ENCODE results near the gene SLC24A3. TPM values are rescaled to one million over a fixed set of nuclear protein-coding genes. Genes with fewer than 3 reads are reported as not detected.

SLC24A3 gene
- total and polyA plus RNA-seq, 4 donors = 1.9 to 8.4 (median 5.8) TPM

DNA sequence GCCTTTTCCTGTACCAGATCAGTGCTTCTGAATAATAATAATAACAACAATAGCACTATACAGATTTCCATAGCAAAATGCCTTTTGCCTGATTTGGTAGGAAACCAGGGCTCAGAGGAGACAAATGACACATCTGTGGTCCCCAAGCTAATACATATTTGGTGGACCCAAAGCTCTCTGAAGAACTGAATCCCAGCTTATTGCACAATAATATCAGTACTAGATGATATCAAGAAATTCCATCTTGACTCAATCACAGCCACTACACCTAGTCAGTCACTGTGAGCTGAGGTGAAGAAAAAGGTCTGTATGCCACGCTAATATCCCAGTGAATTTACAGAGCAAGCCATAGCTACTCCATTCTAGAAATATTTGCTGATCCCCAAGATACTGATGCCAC, 275.0 kb downstream of the SLC24A3 start:
- H3K36me3 ChIP-seq (ENCODE audit: control insufficient read depth in 4 of 4, insufficient read depth in 4 of 4, low read length in 4 of 4) = no peaks in the 10 kb centered on the region
- H3K9me3 ChIP-seq (ENCODE audit: control insufficient read depth in 4 of 4, insufficient read depth in 3 of 4, low read length in 3 of 4) = no peaks in the 10 kb centered on the region
- WGBS, 2 donors = 86 to 97% methylated on average over 1 of the region's 1 CpG
- peaks cover 0 to 2% (median 0%) of the 10 kb centered on the region in 3 donors for H3K27me3 ChIP-seq (ENCODE audit: control insufficient read depth in 3 of 3, insufficient read depth in 3 of 3, low read length in 2 of 3)
- H3K4me3 ChIP-seq = no peak overlapping the region
- H3K9ac ChIP-seq (ENCODE audit: insufficient read depth in 1 of 2, low read length in 2 of 2) = no peak overlapping the region
- ATAC-seq (ENCODE audit: insufficient read depth, low FRiP score) (no peak), DNase-seq (no peak)
- TF ChIP-seq, protein P1, sequence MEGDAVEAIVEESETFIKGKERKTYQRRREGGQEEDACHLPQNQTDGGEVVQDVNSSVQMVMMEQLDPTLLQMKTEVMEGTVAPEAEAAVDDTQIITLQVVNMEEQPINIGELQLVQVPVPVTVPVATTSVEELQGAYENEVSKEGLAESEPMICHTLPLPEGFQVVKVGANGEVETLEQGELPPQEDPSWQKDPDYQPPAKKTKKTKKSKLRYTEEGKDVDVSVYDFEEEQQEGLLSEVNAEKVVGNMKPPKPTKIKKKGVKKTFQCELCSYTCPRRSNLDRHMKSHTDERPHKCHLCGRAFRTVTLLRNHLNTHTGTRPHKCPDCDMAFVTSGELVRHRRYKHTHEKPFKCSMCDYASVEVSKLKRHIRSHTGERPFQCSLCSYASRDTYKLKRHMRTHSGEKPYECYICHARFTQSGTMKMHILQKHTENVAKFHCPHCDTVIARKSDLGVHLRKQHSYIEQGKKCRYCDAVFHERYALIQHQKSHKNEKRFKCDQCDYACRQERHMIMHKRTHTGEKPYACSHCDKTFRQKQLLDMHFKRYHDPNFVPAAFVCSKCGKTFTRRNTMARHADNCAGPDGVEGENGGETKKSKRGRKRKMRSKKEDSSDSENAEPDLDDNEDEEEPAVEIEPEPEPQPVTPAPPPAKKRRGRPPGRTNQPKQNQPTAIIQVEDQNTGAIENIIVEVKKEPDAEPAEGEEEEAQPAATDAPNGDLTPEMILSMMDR (IDR thresholded peaks at IDR 0.05; ENCODE audit: control extremely low read depth, extremely low read depth) = no peak
- H3K27ac ChIP-seq (ENCODE audit: low read depth in 1 of 2, low read length in 1 of 2) = no peak overlapping the region
- H3K4me1 ChIP-seq (ENCODE audit: control insufficient read depth in 5 of 5, insufficient read depth in 5 of 5, low read length in 5 of 5) = no peaks in the 10 kb centered on the region

DNA sequence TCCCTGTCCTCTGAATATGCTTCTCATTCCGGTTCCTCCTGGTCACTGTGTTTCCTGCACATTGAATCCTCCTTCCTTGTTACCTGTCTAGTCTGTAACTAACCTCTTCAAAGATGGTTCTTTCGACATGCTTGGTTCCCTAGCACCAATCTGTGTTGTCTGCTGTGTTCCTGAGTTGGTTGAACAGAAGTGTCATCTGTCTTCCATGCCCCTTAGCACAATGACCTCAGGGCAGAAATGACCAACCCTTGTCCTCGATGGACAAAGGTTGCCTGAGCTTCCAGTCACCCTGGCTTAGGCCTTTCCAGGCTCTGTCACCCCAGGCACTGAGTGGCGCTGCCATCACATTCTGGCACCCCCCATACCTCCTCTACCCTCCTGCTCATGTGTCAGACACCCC, 278.8 kb downstream of the SLC24A3 start:
- ATAC-seq (ENCODE audit: insufficient read depth, low FRiP score) (no peak), DNase-seq (no peak)
- H3K27ac ChIP-seq (ENCODE audit: low read depth in 1 of 2, low read length in 1 of 2) = no peak overlapping the region
- H3K27me3 ChIP-seq (ENCODE audit: control insufficient read depth in 3 of 3, insufficient read depth in 3 of 3, low read length in 2 of 3) = peaks cover 0 to 2% (median 0%) of the 10 kb centered on the region in 3 donors
- H3K36me3 ChIP-seq (ENCODE audit: control insufficient read depth in 4 of 4, insufficient read depth in 4 of 4, low read length in 4 of 4) = no peaks in the 10 kb centered on the region
- no peak overlapping the region for H3K4me3 ChIP-seq
- no peaks in the 10 kb centered on the region for H3K4me1 ChIP-seq (ENCODE audit: control insufficient read depth in 5 of 5, insufficient read depth in 5 of 5, low read length in 5 of 5)
- WGBS, 2 donors = 83% methylated on average over 4 of the region's 4 CpGs
- H3K9ac ChIP-seq (ENCODE audit: insufficient read depth in 1 of 2, low read length in 2 of 2) = no peak overlapping the region
- no peaks in the 10 kb centered on the region for H3K9me3 ChIP-seq (ENCODE audit: control insufficient read depth in 4 of 4, insufficient read depth in 3 of 4, low read length in 3 of 4)
- TF ChIP-seq, protein P1 (IDR thresholded peaks at IDR 0.05; ENCODE audit: control extremely low read depth, extremely low read depth) = no peak

DNA sequence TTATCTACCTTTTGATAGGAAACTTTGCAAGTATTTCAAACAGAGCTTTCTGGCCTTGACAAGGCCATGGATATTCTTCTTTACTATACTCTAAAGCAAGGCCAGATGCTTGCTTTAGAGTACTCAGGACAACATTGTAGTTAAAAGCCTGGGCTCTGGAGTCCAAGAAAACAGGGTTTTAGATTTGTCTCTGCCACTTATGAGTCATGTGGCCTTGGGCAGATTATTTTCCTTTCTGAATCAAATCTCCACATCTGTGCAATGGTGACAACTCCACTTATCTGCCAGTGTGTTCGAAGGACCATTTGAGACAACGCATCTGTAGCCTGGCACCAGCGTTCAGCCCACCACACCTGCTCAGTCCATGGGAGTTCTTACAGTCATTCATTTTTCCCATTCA, 279.7 kb downstream of the SLC24A3 start:
- no peaks in the 10 kb centered on the region for H3K4me1 ChIP-seq (ENCODE audit: control insufficient read depth in 5 of 5, insufficient read depth in 5 of 5, low read length in 5 of 5)
- H3K4me3 ChIP-seq = no peak overlapping the region
- WGBS, 2 donors = 91 to 95% methylated on average over 3 of the region's 3 CpGs
- no peaks in the 10 kb centered on the region for H3K36me3 ChIP-seq (ENCODE audit: control insufficient read depth in 4 of 4, insufficient read depth in 4 of 4, low read length in 4 of 4)
- no peaks in the 10 kb centered on the region for H3K9me3 ChIP-seq (ENCODE audit: control insufficient read depth in 4 of 4, insufficient read depth in 3 of 4, low read length in 3 of 4)
- H3K9ac ChIP-seq (ENCODE audit: insufficient read depth in 1 of 2, low read length in 2 of 2) = no peak overlapping the region
- DNase-seq = no peak
- no peak for ATAC-seq (ENCODE audit: insufficient read depth, low FRiP score)
- TF ChIP-seq, protein P1 (IDR thresholded peaks at IDR 0.05; ENCODE audit: control extremely low read depth, extremely low read depth) = no peak
- H3K27me3 ChIP-seq (ENCODE audit: control insufficient read depth in 3 of 3, insufficient read depth in 3 of 3, low read length in 2 of 3) = peaks cover 0 to 2% (median 0%) of the 10 kb centered on the region in 3 donors
- H3K27ac ChIP-seq (ENCODE audit: low read depth in 1 of 2, low read length in 1 of 2) = no peak overlapping the region

DNA sequence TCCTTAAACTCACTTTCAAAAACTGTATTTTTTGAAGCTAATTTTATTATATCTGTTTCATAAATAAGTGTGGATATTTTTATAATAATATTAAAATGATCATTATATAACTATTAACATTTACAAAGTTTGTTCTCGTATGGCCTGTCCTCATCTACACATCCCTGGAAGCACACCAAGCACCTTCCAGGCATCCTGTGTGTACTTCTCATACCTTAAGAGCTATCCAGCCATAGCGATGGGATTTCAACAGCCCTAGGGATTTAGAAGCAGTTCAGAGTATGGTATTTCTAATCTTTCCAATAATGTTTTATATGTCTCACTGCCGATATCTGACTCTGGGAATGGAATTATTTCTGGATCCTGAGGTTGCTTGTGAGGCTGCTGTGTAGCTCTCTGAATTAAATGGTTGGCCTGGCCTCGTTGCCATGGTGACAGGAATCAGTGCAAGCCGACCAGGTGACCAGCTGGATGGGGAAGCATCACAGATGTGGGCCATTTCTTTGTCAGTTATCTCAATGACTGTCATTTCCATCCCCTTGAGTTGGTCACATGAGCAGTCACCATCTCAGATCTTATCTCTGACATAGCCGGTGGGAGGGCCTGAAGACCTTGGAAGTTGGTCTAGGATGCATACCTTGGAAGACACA, 280.4 kb downstream of the SLC24A3 start:
- H3K27ac ChIP-seq (ENCODE audit: low read depth in 1 of 2, low read length in 1 of 2) = no peak overlapping the region
- TF ChIP-seq, protein P1 (IDR thresholded peaks at IDR 0.05; ENCODE audit: control extremely low read depth, extremely low read depth) = no peak
- no peak for ATAC-seq (ENCODE audit: insufficient read depth, low FRiP score)
- no peaks in the 10 kb centered on the region for H3K4me1 ChIP-seq (ENCODE audit: control insufficient read depth in 5 of 5, insufficient read depth in 5 of 5, low read length in 5 of 5)
- DNase-seq = no peak
- WGBS, 2 donors = 73 to 89% methylated on average over 6 of the region's 6 CpGs
- no peaks in the 10 kb centered on the region for H3K27me3 ChIP-seq (ENCODE audit: control insufficient read depth in 3 of 3, insufficient read depth in 3 of 3, low read length in 2 of 3)
- no peak overlapping the region for H3K9ac ChIP-seq (ENCODE audit: insufficient read depth in 1 of 2, low read length in 2 of 2)
- no peaks in the 10 kb centered on the region for H3K36me3 ChIP-seq (ENCODE audit: control insufficient read depth in 4 of 4, insufficient read depth in 4 of 4, low read length in 4 of 4)
- no peak overlapping the region for H3K4me3 ChIP-seq
- H3K9me3 ChIP-seq (ENCODE audit: control insufficient read depth in 4 of 4, insufficient read depth in 3 of 4, low read length in 3 of 4) = no peaks in the 10 kb centered on the region

All from lung (tissue), 12 donors.